OCI-LY1 (cell line): ENCODE results near the gene TGM5.

Experiments
- CTCF ChIP-seq: fragments of 200-600 bp; sonication (generic), shearing (Covaris generic); IDR thresholded peaks from 2 replicates; pipeline ENCODE4 v1.5.1; 2017; ENCODE audit warnings: mild to moderate bottlenecking, antibody characterized with exemption, low read length, moderate library complexity, mixed read lengths
- EZH2 ChIP-seq: fragments of 200-600 bp; sonication (generic), shearing (Covaris generic); IDR thresholded peaks from 2 replicates; pipeline ENCODE4 v1.8.0; 2017; ENCODE audit warnings: borderline replicate concordance, mixed run types, mild to moderate bottlenecking, antibody characterized with exemption, low read length, moderate library complexity, mixed read lengths

GRCh38 chr15:43187544-43188155 is 79.1 kb downstream of the TGM5 start:
- peak; percentile 65 for TF ChIP-seq CTCF
- no peak for TF ChIP-seq EZH2
